GM18520 (cell line): Measurements from ENCODE around the gene FAF1.
"Not testable (repeated sequence)": the region's sequence is repeated elsewhere in the genome, so short reads cannot be mapped to it uniquely, and the experiment has no call there.

ENCODE experiments used
- ATAC-seq: cut with Tn5 transposase; IDR thresholded peaks from one replicate; pipeline ENCODE4 v1.9.1; 2021; ENCODE audit not compliant: unreplicated experiment

The FAF1 gene

GRCh38 chr1:50858761-50859160 is 101.3 kb downstream of the FAF1 start:
- no peak for ATAC-seq

- no peak for ATAC-seq
Measured at GRCh38 chr1:50857702-50858101, 102.4 kb downstream of the FAF1 start.

- no peak for ATAC-seq
Measured at GRCh38 chr1:50853325-50853724, 106.7 kb downstream of the FAF1 start.

GRCh38 chr1:50852889-50853288 is 107.2 kb downstream of the FAF1 start:
- no peak for ATAC-seq

GRCh38 chr1:50851466-50851865 is 108.6 kb downstream of the FAF1 start:
- ATAC-seq, result no peak

GRCh38 chr1:50851034-50851433 is 109.0 kb downstream of the FAF1 start:
- ATAC-seq, result no peak

GRCh38 chr1:50847303-50847702 is 112.8 kb downstream of the FAF1 start:
- ATAC-seq, result no peak

- ATAC-seq, result no peak
Measured at GRCh38 chr1:50846224-50846839, 113.7 kb downstream of the FAF1 start.

GRCh38 chr1:50841791-50842387 is 118.2 kb downstream of the FAF1 start:
- no peak for ATAC-seq

GRCh38 chr1:50836117-50836516 is 124.0 kb downstream of the FAF1 start:
- ATAC-seq, result no peak

GRCh38 chr1:50833216-50833615 is 126.9 kb downstream of the FAF1 start:
- no peak for ATAC-seq

- ATAC-seq, result no peak
Measured at GRCh38 chr1:50832167-50832566, 127.9 kb downstream of the FAF1 start.

GRCh38 chr1:50831300-50832061 is 128.6 kb downstream of the FAF1 start:
- no peak for ATAC-seq

- ATAC-seq, result no peak
Measured at GRCh38 chr1:50830621-50831020, 129.4 kb downstream of the FAF1 start.

GRCh38 chr1:50829014-50829958 is 130.8 kb downstream of the FAF1 start:
- ATAC-seq, result no peak

- no peak for ATAC-seq
Measured at GRCh38 chr1:50827546-50827945, 132.5 kb downstream of the FAF1 start.

- not testable (repeated sequence) for ATAC-seq
Measured at GRCh38 chr1:50826792-50827191, 133.3 kb downstream of the FAF1 start.

GRCh38 chr1:50822035-50822776 is 137.9 kb downstream of the FAF1 start:
- no peak for ATAC-seq

GRCh38 chr1:50820545-50820944 is 139.5 kb downstream of the FAF1 start:
- ATAC-seq, result no peak

GRCh38 chr1:50812346-50812745 is 147.7 kb downstream of the FAF1 start:
- no peak for ATAC-seq
